SK-N-SH treated with all-trans-retinoic acid at 6 μM for 48 hours (cell line): Measurements from ENCODE around the gene FAM81B.

Experiments used
- ATAC-seq: fragments of 200-7000 bp; cut with Tn5 transposase; 3 replicates; pipeline ENCODE4 v1.9.1; 2020; ENCODE audit warnings: mild to moderate bottlenecking, moderate library complexity
- ARNTL ChIP-seq: fragments of 450-650 bp; formaldehyde crosslinking; IDR thresholded peaks from 2 replicates; pipeline ENCODE4 v1.5.0; 2020; ENCODE audit warnings: low read depth, mild to moderate bottlenecking, moderate library complexity, borderline replicate concordance
- BACH2 ChIP-seq: fragments of 250-450 bp; sonication (Bioruptor Pico); IDR thresholded peaks from 2 replicates; pipeline ENCODE4 v1.9.0; 2021; ENCODE audit warnings: mild to moderate bottlenecking, borderline replicate concordance
- CREB5 ChIP-seq: fragments of 250-450 bp; sonication (Bioruptor Pico); IDR thresholded peaks from 2 replicates; pipeline ENCODE4 v1.5.1; 2020; ENCODE audit warnings: low read depth, mild to moderate bottlenecking, moderate library complexity
- CSDC2 ChIP-seq: fragments of 250-450 bp; sonication (Bioruptor Pico); IDR thresholded peaks from 2 replicates; pipeline ENCODE4 v1.5.0; 2020; ENCODE audit warnings: mild to moderate bottlenecking, moderate library complexity
- CSRNP3 ChIP-seq: fragments of 250-450 bp; sonication (Bioruptor Pico); IDR thresholded peaks from 2 replicates; pipeline ENCODE4 v1.5.1; 2021; ENCODE audit warnings: mild to moderate bottlenecking, moderate library complexity
- ESRRG ChIP-seq: fragments of 250-450 bp; sonication (Bioruptor Pico); IDR thresholded peaks from 2 replicates; pipeline ENCODE4 v1.6.1; 2021; ENCODE audit warnings: mild to moderate bottlenecking
- GLIS3 ChIP-seq: fragments of 250-450 bp; sonication (Bioruptor Pico); IDR thresholded peaks from 2 replicates; pipeline ENCODE4 v1.5.0; 2020; ENCODE audit warnings: mild to moderate bottlenecking, moderate library complexity
- ISL1 ChIP-seq: fragments of 250-450 bp; sonication (Bioruptor Pico); IDR thresholded peaks from 2 replicates; pipeline ENCODE4 v2.1.2; 2022; ENCODE audit warnings: mild to moderate bottlenecking, moderate library complexity
- OSR1 ChIP-seq: fragments of 250-450 bp; sonication (Bioruptor Pico); IDR thresholded peaks from 2 replicates; pipeline ENCODE4 v1.8.0; 2022; ENCODE audit warnings: moderate library complexity, mild to moderate bottlenecking, inconsistent platforms
- PPARA ChIP-seq: fragments of 250-450 bp; sonication (Bioruptor Pico); IDR thresholded peaks from 2 replicates; pipeline ENCODE4 v1.5.0; 2020; ENCODE audit warnings: mild to moderate bottlenecking, borderline replicate concordance
- RARB ChIP-seq: fragments of 250-450 bp; sonication (Bioruptor Pico); IDR thresholded peaks from 2 replicates; pipeline ENCODE4 v1.8.0; 2021; ENCODE audit warnings: mild to moderate bottlenecking, moderate library complexity
- SNAI2 ChIP-seq: fragments of 250-450 bp; sonication (Bioruptor Pico); IDR thresholded peaks from 2 replicates; pipeline ENCODE4 v1.5.0; 2020; ENCODE audit warnings: mild to moderate bottlenecking, moderate library complexity
- TCF4 ChIP-seq: fragments of 250-450 bp; sonication (Bioruptor Pico); IDR thresholded peaks from 2 replicates; pipeline ENCODE4 v1.8.0; 2021; ENCODE audit warnings: mild to moderate bottlenecking, moderate library complexity, borderline replicate concordance
- TOX ChIP-seq: fragments of 250-450 bp; sonication (Bioruptor Pico); IDR thresholded peaks from 2 replicates; pipeline ENCODE4 v1.8.0; 2021; ENCODE audit warnings: mild to moderate bottlenecking, moderate library complexity, borderline replicate concordance
- ZFP3 ChIP-seq: fragments of 250-450 bp; sonication (Bioruptor Pico); IDR thresholded peaks from 2 replicates; pipeline ENCODE4 v1.5.0; 2020; ENCODE audit warnings: mild to moderate bottlenecking, moderate library complexity
- ZNF565 ChIP-seq: fragments of 450-650 bp; formaldehyde crosslinking; conservative IDR thresholded peaks from 2 replicates; pipeline ENCODE4 v1.5.0; 2020; ENCODE audit warnings: low read depth, mild to moderate bottlenecking, moderate library complexity
- ZNF70 ChIP-seq: fragments of 450-650 bp; formaldehyde crosslinking; IDR thresholded peaks from 2 replicates; pipeline ENCODE4 v1.5.0; 2020; ENCODE audit warnings: mild to moderate bottlenecking, moderate library complexity
- ZNF8 ChIP-seq: fragments of 450-650 bp; formaldehyde crosslinking; IDR thresholded peaks from 2 replicates; pipeline ENCODE4 v1.5.0; 2020; ENCODE audit warnings: mild to moderate bottlenecking, moderate library complexity
- TF ChIP-seq, protein P1 (sequence below): fragments of 250-450 bp; sonication (Bioruptor Pico); IDR thresholded peaks from 2 replicates; pipeline ENCODE4 v1.5.0; 2020; ENCODE audit warnings: mild to moderate bottlenecking, moderate library complexity
- TF ChIP-seq, protein P2 (sequence below): fragments of 250-450 bp; sonication (Bioruptor Pico); IDR thresholded peaks from 2 replicates; pipeline ENCODE4 v1.8.0; 2021; ENCODE audit warnings: low read depth, mild to moderate bottlenecking, moderate library complexity, borderline replicate concordance
- TF ChIP-seq, protein P3 (sequence below): fragments of 250-450 bp; sonication (Bioruptor Pico); IDR thresholded peaks from 2 replicates; pipeline ENCODE4 v1.8.0; 2020; ENCODE audit warnings: mild to moderate bottlenecking, moderate library complexity, borderline replicate concordance

The FAM81B gene

GRCh38 chr5:95424016-95424415 lies 32.9 kb downstream of the FAM81B start:
- no peak for TF ChIP-seq RARB (CRISPR knock-in tag)
- TF ChIP-seq, protein P1, sequence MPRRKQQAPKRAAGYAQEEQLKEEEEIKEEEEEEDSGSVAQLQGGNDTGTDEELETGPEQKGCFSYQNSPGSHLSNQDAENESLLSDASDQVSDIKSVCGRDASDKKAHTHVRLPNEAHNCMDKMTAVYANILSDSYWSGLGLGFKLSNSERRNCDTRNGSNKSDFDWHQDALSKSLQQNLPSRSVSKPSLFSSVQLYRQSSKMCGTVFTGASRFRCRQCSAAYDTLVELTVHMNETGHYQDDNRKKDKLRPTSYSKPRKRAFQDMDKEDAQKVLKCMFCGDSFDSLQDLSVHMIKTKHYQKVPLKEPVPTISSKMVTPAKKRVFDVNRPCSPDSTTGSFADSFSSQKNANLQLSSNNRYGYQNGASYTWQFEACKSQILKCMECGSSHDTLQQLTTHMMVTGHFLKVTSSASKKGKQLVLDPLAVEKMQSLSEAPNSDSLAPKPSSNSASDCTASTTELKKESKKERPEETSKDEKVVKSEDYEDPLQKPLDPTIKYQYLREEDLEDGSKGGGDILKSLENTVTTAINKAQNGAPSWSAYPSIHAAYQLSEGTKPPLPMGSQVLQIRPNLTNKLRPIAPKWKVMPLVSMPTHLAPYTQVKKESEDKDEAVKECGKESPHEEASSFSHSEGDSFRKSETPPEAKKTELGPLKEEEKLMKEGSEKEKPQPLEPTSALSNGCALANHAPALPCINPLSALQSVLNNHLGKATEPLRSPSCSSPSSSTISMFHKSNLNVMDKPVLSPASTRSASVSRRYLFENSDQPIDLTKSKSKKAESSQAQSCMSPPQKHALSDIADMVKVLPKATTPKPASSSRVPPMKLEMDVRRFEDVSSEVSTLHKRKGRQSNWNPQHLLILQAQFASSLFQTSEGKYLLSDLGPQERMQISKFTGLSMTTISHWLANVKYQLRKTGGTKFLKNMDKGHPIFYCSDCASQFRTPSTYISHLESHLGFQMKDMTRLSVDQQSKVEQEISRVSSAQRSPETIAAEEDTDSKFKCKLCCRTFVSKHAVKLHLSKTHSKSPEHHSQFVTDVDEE (CRISPR knock-in tag), result no peak
- no peak for TF ChIP-seq ZNF565
- TF ChIP-seq TCF4 (CRISPR knock-in tag), result no peak
- TF ChIP-seq SNAI2 (CRISPR knock-in tag), result no peak
- no peak for TF ChIP-seq ZNF70 (CRISPR knock-in tag)
- TF ChIP-seq ZFP3 (CRISPR knock-in tag), result no peak
- no peak for TF ChIP-seq TOX
- no peak for TF ChIP-seq ZNF8 (CRISPR knock-in tag)
- TF ChIP-seq, all 23 proteins: peak for 0
- no peak for ATAC-seq

DNA sequence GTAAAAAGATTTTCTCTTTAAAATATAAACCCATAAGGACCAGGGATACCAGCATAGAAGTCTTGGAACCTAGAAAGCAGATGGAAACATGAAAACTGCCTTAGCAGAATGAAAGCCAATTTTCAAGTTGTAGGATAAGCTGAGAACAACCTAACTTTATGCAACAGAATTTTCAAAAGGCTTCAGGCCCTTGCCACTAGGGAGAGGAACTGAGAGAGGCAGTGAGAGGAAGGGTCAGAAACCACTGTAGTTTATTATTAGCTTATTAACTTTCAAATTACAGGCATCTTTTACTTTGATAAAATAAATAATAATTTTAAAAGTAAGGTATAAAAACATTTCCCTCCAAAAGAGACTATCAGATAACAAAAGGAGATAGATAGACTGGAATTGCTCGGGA lies 33.4 kb downstream of the FAM81B start:
- no peak for ATAC-seq

GRCh38 chr5:95426227-95426626 lies 35.1 kb downstream of the FAM81B start:
- no peak for ATAC-seq
- TF ChIP-seq TCF4 (CRISPR knock-in tag), result no peak
- TF ChIP-seq PPARA (CRISPR knock-in tag), result no peak
- TF ChIP-seq CSDC2 (CRISPR knock-in tag), result no peak
- TF ChIP-seq OSR1 (CRISPR knock-in tag), result no peak
- TF ChIP-seq CSRNP3 (CRISPR knock-in tag), result no peak
- TF ChIP-seq ISL1 (CRISPR knock-in tag), result no peak
- no peak for TF ChIP-seq BACH2 (CRISPR knock-in tag)
- TF ChIP-seq, protein P2, sequence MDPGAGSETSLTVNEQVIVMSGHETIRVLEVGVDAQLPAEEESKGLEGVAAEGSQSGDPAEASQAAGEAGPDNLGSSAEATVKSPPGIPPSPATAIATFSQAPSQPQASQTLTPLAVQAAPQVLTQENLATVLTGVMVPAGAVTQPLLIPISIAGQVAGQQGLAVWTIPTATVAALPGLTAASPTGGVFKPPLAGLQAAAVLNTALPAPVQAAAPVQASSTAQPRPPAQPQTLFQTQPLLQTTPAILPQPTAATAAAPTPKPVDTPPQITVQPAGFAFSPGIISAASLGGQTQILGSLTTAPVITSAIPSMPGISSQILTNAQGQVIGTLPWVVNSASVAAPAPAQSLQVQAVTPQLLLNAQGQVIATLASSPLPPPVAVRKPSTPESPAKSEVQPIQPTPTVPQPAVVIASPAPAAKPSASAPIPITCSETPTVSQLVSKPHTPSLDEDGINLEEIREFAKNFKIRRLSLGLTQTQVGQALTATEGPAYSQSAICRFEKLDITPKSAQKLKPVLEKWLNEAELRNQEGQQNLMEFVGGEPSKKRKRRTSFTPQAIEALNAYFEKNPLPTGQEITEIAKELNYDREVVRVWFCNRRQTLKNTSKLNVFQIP, result no peak
- TF ChIP-seq CREB5 (CRISPR knock-in tag), result no peak
- no peak for TF ChIP-seq ESRRG (CRISPR knock-in tag)
- TF ChIP-seq, protein P3, sequence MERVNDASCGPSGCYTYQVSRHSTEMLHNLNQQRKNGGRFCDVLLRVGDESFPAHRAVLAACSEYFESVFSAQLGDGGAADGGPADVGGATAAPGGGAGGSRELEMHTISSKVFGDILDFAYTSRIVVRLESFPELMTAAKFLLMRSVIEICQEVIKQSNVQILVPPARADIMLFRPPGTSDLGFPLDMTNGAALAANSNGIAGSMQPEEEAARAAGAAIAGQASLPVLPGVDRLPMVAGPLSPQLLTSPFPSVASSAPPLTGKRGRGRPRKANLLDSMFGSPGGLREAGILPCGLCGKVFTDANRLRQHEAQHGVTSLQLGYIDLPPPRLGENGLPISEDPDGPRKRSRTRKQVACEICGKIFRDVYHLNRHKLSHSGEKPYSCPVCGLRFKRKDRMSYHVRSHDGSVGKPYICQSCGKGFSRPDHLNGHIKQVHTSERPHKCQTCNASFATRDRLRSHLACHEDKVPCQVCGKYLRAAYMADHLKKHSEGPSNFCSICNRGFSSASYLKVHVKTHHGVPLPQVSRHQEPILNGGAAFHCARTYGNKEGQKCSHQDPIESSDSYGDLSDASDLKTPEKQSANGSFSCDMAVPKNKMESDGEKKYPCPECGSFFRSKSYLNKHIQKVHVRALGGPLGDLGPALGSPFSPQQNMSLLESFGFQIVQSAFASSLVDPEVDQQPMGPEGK, result no peak
- no peak for TF ChIP-seq ZFP3 (CRISPR knock-in tag)
- no peak for TF ChIP-seq SNAI2 (CRISPR knock-in tag)
- no peak for TF ChIP-seq RARB (CRISPR knock-in tag)
- TF ChIP-seq GLIS3 (CRISPR knock-in tag), result no peak
- TF ChIP-seq ZNF565, result no peak
- no peak for TF ChIP-seq ARNTL
- TF ChIP-seq ZNF70 (CRISPR knock-in tag), result no peak
- TF ChIP-seq ZNF8 (CRISPR knock-in tag), result no peak

More for the DNA sequence above, 33.4 kb downstream of the FAM81B start:
- TF ChIP-seq, protein P2, result no peak
- no peak for TF ChIP-seq GLIS3 (CRISPR knock-in tag)
- no peak for TF ChIP-seq TCF4 (CRISPR knock-in tag)
- TF ChIP-seq BACH2 (CRISPR knock-in tag), result no peak
- TF ChIP-seq, protein P3, result no peak
